Stimulated activated CD4-positive, alpha-beta T cell treated with anti-CD3 and anti-CD28 coated beads, TNF-alpha, amount 100 ng/mL, for 1 hour (primary cell): Measurements from ENCODE around the gene GAGE12G.
"Not testable (repeated sequence)": the region's sequence is repeated elsewhere in the genome, so short reads cannot be mapped to it uniquely, and the experiment has no call there.

Source experiments
- DNase-seq, 3 donors: peaks; one replicate each; pipeline ENCODE4 v3.0.0-alpha.2; 2020; ENCODE audit warnings: low read depth in 3 of 3, low spot score in 1 of 3

GAGE12G gene, protein sequence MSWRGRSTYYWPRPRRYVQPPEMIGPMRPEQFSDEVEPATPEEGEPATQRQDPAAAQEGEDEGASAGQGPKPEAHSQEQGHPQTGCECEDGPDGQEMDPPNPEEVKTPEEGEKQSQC

DNA sequence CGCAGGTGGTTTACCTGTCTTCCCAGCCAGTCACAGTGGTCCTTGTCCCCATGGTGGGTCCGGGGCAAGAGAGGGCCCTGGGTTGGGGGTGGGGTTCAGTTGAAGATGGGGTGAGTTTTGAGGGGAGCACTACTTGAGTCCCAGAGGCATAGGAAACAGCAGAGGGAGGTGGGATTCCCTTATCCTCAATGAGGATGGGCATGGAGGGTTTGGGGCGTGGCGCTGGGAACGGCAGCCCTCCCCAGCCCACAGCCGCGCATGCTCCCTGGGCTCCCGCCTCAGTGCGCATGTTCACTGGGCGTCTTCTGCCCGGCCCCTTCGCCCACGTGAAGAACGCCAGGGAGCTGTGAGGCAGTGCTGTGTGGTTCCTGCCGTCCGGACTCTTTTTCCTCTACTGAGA is at the start of gene GAGE12G:
Gene GAGE12G (plus strand): TSS at position 301 of the 400 bp plus-strand sequence. CDS start 1,155 bp downstream, outside the sequence.
- not testable (repeated sequence) for DNase-seq

DNA sequence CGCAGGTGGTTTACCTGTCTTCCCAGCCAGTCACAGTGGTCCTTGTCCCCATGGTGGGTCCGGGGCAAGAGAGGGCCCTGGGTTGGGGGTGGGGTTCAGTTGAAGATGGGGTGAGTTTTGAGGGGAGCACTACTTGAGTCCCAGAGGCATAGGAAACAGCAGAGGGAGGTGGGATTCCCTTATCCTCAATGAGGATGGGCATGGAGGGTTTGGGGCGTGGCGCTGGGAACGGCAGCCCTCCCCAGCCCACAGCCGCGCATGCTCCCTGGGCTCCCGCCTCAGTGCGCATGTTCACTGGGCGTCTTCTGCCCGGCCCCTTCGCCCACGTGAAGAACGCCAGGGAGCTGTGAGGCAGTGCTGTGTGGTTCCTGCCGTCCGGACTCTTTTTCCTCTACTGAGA is 38.3 kb upstream of the GAGE12G start, which contains the start of gene GAGE12C:
Gene GAGE12C (plus strand): TSS at position 301 of the 400 bp plus-strand sequence. CDS start 1,155 bp downstream, outside the sequence.
- DNase-seq, result not testable (repeated sequence)

DNA sequence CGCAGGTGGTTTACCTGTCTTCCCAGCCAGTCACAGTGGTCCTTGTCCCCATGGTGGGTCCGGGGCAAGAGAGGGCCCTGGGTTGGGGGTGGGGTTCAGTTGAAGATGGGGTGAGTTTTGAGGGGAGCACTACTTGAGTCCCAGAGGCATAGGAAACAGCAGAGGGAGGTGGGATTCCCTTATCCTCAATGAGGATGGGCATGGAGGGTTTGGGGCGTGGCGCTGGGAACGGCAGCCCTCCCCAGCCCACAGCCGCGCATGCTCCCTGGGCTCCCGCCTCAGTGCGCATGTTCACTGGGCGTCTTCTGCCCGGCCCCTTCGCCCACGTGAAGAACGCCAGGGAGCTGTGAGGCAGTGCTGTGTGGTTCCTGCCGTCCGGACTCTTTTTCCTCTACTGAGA is 28.8 kb upstream of the GAGE12G start, which contains the start of gene GAGE12D:
Gene GAGE12D (plus strand): TSS at position 301 of the 400 bp plus-strand sequence. CDS start 1,155 bp downstream, outside the sequence.
- DNase-seq, result not testable (repeated sequence)

DNA sequence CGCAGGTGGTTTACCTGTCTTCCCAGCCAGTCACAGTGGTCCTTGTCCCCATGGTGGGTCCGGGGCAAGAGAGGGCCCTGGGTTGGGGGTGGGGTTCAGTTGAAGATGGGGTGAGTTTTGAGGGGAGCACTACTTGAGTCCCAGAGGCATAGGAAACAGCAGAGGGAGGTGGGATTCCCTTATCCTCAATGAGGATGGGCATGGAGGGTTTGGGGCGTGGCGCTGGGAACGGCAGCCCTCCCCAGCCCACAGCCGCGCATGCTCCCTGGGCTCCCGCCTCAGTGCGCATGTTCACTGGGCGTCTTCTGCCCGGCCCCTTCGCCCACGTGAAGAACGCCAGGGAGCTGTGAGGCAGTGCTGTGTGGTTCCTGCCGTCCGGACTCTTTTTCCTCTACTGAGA is 19.2 kb upstream of the GAGE12G start, which contains the start of gene GAGE12E:
Gene GAGE12E (plus strand): TSS at position 301 of the 400 bp plus-strand sequence. CDS start 1,155 bp downstream, outside the sequence.
- not testable (repeated sequence) for DNase-seq

DNA sequence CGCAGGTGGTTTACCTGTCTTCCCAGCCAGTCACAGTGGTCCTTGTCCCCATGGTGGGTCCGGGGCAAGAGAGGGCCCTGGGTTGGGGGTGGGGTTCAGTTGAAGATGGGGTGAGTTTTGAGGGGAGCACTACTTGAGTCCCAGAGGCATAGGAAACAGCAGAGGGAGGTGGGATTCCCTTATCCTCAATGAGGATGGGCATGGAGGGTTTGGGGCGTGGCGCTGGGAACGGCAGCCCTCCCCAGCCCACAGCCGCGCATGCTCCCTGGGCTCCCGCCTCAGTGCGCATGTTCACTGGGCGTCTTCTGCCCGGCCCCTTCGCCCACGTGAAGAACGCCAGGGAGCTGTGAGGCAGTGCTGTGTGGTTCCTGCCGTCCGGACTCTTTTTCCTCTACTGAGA is 9.7 kb upstream of the GAGE12G start, which contains the start of gene GAGE12F:
Gene GAGE12F (plus strand): TSS at position 301 of the 400 bp plus-strand sequence. CDS start 1,155 bp downstream, outside the sequence.
- DNase-seq, result not testable (repeated sequence)

DNA sequence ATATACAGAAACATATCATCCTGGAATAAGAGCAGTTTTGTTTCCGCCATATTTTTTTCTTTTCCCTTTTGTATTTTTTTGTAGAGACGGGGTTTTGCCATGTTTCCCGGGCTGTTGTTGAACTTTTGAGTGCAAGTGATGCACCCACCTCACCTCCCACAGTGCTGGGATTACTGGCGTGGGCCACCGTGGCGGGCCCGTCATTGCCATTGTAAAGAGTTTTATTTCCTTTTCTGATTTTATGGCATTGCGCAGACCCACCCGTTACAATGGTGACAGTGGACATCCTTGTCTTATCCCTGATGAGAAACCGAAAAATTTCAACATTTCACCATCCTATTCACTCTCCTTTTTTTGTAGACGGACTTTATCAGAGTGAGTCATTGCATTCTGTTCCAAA is 1.5 kb upstream of the GAGE12G start:
- not testable (repeated sequence) for DNase-seq

DNA sequence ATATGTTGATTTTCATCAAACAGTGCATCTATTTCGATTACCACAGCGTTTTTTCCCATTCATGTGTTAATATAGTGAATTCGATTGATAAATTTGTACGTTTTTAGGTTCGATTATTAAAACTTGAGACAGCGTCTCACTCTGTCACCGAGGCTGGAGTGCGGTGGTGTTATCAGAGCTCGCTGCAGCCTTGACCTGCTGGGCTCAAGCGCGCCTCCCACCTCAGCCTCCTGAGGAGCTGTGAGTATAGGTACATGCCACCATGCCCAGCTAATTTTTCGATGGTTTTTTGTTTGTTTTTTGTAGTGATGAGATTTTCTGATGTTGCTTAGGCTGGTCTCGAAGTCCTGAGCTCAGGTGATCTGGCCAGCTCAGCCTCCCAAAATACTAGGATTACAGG is 1.0 kb upstream of the GAGE12G start:
- DNase-seq, result not testable (repeated sequence)

DNA sequence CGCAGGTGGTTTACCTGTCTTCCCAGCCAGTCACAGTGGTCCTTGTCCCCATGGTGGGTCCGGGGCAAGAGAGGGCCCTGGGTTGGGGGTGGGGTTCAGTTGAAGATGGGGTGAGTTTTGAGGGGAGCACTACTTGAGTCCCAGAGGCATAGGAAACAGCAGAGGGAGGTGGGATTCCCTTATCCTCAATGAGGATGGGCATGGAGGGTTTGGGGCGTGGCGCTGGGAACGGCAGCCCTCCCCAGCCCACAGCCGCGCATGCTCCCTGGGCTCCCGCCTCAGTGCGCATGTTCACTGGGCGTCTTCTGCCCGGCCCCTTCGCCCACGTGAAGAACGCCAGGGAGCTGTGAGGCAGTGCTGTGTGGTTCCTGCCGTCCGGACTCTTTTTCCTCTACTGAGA is 9.4 kb downstream of the GAGE12G start, which contains the start of gene GAGE12H:
Gene GAGE12H (plus strand): TSS at position 301 of the 400 bp plus-strand sequence. CDS start 1,155 bp downstream, outside the sequence.
- DNase-seq, result not testable (repeated sequence)

DNA sequence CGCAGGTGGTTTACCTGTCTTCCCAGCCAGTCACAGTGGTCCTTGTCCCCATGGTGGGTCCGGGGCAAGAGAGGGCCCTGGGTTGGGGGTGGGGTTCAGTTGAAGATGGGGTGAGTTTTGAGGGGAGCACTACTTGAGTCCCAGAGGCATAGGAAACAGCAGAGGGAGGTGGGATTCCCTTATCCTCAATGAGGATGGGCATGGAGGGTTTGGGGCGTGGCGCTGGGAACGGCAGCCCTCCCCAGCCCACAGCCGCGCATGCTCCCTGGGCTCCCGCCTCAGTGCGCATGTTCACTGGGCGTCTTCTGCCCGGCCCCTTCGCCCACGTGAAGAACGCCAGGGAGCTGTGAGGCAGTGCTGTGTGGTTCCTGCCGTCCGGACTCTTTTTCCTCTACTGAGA is 19.0 kb downstream of the GAGE12G start, which contains the start of gene GAGE2A:
Gene GAGE2A (plus strand): TSS at position 301 of the 400 bp plus-strand sequence. CDS start 1,155 bp downstream, outside the sequence.
- DNase-seq, result not testable (repeated sequence)

DNA sequence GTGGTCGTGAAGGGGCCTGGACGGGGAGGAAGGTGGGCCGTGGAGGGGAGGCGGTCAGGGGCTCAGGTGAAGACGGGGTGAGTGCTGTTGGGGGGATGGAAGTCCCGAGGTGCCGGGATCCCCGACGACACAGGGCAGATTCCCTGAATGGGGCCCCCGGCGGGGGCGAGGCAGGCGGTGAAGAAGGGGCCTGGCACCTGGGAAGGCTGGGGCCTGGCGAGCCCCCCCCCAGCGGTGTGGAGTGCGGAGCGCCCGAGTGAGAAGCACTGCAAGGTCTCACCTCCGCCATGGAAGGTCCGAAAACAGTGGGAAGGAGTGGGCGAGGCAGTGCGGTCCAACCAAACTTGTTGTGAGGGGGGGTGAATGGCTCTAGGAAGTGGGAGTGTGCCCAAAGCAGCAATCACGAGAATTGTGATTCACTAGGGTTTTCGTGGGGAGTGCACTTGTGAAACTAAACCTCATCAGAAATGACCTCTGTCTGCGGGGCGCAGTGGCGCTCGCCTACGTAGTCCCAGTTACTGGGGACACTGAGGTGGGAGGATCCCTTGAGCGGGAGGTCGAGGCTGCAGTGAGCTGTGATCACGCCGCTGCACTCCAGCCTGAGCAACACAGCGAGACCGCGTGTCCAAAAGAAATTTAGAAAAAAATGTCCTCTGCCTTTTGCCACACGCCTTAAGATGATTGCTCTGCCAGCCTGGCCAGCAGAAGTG is 19.7 kb downstream of the GAGE12G start:
- DNase-seq, result not testable (repeated sequence)

DNA sequence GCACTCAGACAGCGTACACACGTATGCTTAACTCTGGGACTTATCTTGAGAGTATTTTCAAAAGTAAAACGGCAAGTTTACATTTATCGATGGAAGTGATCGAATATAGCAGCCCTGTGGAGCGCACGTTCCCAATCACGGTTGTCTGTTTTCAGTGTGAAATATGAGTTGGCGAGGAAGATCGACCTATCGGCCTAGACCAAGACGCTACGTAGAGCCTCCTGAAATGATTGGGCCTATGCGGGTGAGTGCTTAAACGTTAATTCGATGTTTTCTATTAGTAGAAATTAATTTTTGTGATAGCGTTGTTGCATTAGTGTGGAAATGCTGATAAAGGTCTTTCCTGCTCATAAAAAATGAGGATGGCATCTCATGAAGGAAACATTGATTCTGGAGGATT is 20.3 kb downstream of the GAGE12G start:
- DNase-seq, result not testable (repeated sequence)

DNA sequence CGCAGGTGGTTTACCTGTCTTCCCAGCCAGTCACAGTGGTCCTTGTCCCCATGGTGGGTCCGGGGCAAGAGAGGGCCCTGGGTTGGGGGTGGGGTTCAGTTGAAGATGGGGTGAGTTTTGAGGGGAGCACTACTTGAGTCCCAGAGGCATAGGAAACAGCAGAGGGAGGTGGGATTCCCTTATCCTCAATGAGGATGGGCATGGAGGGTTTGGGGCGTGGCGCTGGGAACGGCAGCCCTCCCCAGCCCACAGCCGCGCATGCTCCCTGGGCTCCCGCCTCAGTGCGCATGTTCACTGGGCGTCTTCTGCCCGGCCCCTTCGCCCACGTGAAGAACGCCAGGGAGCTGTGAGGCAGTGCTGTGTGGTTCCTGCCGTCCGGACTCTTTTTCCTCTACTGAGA is 28.5 kb downstream of the GAGE12G start, which contains the start of gene GAGE1:
Gene GAGE1 (plus strand): TSS at position 301 of the 400 bp plus-strand sequence. CDS start 1,155 bp downstream, outside the sequence.
- not testable (repeated sequence) for DNase-seq

DNA sequence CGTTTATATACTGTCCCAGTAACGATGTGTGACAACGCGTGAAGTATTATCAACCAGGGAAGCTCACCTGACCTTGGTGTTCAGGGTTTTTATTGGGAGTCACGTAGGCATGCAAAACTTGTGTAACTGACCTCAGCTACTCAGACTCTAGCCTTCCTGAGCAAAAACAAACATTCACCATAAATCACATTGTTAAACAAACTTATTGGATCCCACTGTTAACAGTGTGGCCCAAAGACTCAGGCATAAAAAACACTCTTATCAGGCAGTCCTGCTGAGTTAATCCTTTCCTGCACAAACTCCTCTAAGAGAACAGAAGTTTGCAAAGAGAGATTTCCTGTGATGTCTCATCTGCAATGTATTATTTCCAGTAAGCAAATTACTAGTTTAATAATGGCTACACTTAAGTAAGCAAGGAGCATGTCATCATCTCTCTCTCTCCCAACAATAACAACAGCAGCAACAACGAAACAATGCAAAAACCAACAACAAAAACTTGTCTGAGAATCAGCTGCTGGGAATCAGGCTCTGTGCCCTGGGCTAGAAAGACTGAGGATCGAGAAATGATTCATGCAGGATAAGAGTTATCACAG is 40.6 kb downstream of the GAGE12G start:
- DNase-seq, result no peak

DNA sequence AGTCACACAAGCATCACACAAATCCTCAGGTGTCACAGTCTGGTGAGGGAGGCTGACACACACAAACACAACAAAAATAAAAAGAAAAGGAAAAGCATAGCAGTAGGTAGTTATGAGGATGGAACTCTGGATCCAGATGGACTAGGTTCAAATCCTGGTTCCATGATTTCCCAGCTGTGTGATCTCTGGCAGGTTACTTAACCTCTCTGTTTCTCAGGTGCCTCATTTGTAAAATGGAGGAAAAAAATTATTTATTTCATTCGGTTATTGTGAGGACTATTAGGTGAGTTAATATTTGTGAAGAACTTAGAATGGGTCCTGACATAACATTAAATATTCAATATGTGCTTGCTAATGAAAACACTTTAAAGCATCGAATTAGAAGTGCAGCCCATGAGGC is 48.4 kb downstream of the GAGE12G start:
- DNase-seq, result no peak
